H1 (cell line): ENCODE data around the gene GPR21. TPM values are rescaled to one million over a fixed set of nuclear protein-coding genes. Genes with fewer than 3 reads are reported as not detected.

Experiments
- CREB1 ChIP-seq: IDR thresholded peaks from 2 replicates; pipeline ENCODE4 v1.6.1; 2012; ENCODE audit warnings: inconsistent platforms
- EZH2 ChIP-seq: fragments of 200-600 bp; sonication (generic); IDR thresholded peaks from 2 replicates; pipeline ENCODE4 v1.7.1; 2012; ENCODE audit warnings: low read depth, mild to moderate bottlenecking, moderate library complexity, low read length, inconsistent platforms; ENCODE audit not compliant: severe bottlenecking
- SAP30 ChIP-seq: fragments of 300-600 bp; sonication (generic); IDR thresholded peaks from 2 replicates; pipeline ENCODE4 v1.7.1; 2012; ENCODE audit warnings: low read length, moderate library complexity, mild to moderate bottlenecking, inconsistent platforms; ENCODE audit not compliant: insufficient read depth, insufficient replicate concordance
- SIX5 ChIP-seq: IDR thresholded peaks from 2 replicates; pipeline ENCODE4 v1.6.1; 2011; ENCODE audit warnings: mild to moderate bottlenecking, low read depth, low read length
- SRF ChIP-seq: IDR thresholded peaks from 2 replicates; pipeline ENCODE4 v1.6.1; 2011; ENCODE audit warnings: mild to moderate bottlenecking, low read depth, low read length, moderate library complexity
- TAF1 ChIP-seq: IDR thresholded peaks from 2 replicates; pipeline ENCODE4 v1.6.1; 2011; ENCODE audit warnings: mild to moderate bottlenecking, low read depth, low read length
- polyA plus RNA-seq, 7 experiments: library from polyadenylated mRNA; depleted of rRNA in 3 of 7; stranded (reverse) in 5 of 7; unstranded in 2 of 7; fragments of >200 nt in 5 of 7; fragments of 200-250 nt in 2 of 7; gene quantifications; 1 replicate in 5 of 7; 2 replicates in 1 of 7; 4 replicates in 1 of 7; pipeline versions ENCODE4 v1.2.1 to v1.2.3, GENCODE V29; 2011 to 2013; ENCODE audit warnings: missing spikeins in 2 of 7, mixed read lengths in 2 of 7
- total RNA-seq: library from RNA; stranded (reverse); fragmentation: NEBNext Ultra II Directional; extraction: Animal tissue kit (Norgen Biotek cat#: 25700); gene quantifications from 2 replicates; pipeline ENCODE4 v1.2.1, GENCODE V29; 2021
- TF ChIP-seq, protein P1 (sequence below): IDR thresholded peaks from 2 replicates; pipeline ENCODE4 v1.6.1; 2011; ENCODE audit warnings: low read depth, mild to moderate bottlenecking, low read length; ENCODE audit not compliant: insufficient read depth
- TF ChIP-seq, protein P2 (sequence below): IDR thresholded peaks from 2 replicates; pipeline ENCODE4 v1.6.1; 2012; ENCODE audit warnings: low read length, inconsistent platforms

GPR21 gene
- total and polyA plus RNA-seq, 2 of the 8 experiments (the other 6 are each of a cell fraction or from before 2014, with no cell fraction given) = 0.58 to 0.71 TPM

DNA sequence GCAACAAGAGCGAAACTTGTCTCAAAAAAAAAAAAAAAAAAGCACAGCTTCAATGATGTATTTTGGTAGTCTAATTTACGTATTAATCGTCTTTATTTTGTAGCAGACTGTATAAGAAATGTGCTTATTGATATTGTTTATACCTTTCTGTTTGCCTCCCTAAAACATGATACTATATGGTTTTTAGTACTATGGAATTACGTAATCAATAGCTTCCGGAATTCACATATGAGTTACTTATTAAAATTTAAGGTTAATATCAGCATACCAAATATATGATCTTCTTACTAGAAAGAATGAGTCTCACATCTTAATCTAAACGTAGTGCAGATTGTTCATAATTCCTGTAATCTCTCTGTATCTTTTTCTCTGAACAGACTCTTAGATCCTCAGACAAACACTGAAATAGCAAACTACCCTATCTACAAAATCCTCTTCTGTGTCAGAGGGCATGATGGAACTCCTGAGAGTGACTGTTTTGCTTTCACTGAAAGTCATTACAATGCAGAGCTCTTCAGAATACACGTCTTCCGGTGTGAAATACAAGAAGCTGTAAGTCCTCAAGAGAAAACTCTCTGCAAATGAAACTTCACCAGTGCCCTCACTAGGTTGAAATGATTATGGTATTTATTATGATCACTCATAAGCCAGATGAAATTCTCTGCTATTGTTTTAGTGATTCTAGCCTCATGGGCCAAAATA lies 44.4 kb upstream of the GPR21 start (continued):
- TF ChIP-seq EZH2 = no peak
- TF ChIP-seq SIX5 = no peak
- TF ChIP-seq SAP30 = no peak
- no peak for TF ChIP-seq TAF1
- TF ChIP-seq, protein P1, sequence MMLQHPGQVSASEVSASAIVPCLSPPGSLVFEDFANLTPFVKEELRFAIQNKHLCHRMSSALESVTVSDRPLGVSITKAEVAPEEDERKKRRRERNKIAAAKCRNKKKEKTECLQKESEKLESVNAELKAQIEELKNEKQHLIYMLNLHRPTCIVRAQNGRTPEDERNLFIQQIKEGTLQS = no peak
- TF ChIP-seq SRF = no peak
- TF ChIP-seq, protein P2, sequence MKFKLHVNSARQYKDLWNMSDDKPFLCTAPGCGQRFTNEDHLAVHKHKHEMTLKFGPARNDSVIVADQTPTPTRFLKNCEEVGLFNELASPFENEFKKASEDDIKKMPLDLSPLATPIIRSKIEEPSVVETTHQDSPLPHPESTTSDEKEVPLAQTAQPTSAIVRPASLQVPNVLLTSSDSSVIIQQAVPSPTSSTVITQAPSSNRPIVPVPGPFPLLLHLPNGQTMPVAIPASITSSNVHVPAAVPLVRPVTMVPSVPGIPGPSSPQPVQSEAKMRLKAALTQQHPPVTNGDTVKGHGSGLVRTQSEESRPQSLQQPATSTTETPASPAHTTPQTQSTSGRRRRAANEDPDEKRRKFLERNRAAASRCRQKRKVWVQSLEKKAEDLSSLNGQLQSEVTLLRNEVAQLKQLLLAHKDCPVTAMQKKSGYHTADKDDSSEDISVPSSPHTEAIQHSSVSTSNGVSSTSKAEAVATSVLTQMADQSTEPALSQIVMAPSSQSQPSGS = no peak
- no peak for TF ChIP-seq CREB1
